Smooth muscle cell (in vitro differentiated cells): ENCODE results near the gene DAZL. TPM values are rescaled to one million over a fixed set of nuclear protein-coding genes. Genes with fewer than 3 reads are reported as not detected.

ENCODE experiments used
- DNase-seq: peaks from one replicate; lab custom pipeline; 2025; ENCODE audit not compliant: unreplicated experiment; lab: John Stamatoyannopoulos, UW
- H2AFZ ChIP-seq: fragments of 200-600 bp; sonication (generic); 2 replicates; pipeline ENCODE4 v1.6.0; 2016; ENCODE audit warnings: antibody characterized with exemption, low read depth, mild to moderate bottlenecking
- H3F3A ChIP-seq: fragments of 200-600 bp; sonication (generic); 2 replicates; pipeline ENCODE4 v1.6.0; 2017; ENCODE audit warnings: antibody characterized with exemption, low read depth
- H3K27ac ChIP-seq: fragments of 200-600 bp; sonication (generic); 2 replicates; pipeline ENCODE4 v1.5.1; 2016; ENCODE audit warnings: low read depth, mild to moderate bottlenecking
- H3K27me3 ChIP-seq: fragments of 200-600 bp; sonication (generic); 2 replicates; pipeline ENCODE4 v1.6.1; 2016; ENCODE audit warnings: low read depth, mild to moderate bottlenecking
- H3K36me3 ChIP-seq: fragments of 200-600 bp; sonication (generic); 2 replicates; pipeline ENCODE4 v1.5.1; 2016; ENCODE audit warnings: low read depth
- H3K4me1 ChIP-seq: fragments of 200-600 bp; sonication (generic); 2 replicates; pipeline ENCODE4 v1.5.1; 2016; ENCODE audit warnings: low read depth
- H3K4me2 ChIP-seq: fragments of 200-600 bp; sonication (generic); 2 replicates; pipeline ENCODE4 v1.6.0; 2016; ENCODE audit warnings: mild to moderate bottlenecking
- H3K4me3 ChIP-seq: fragments of 200-600 bp; sonication (generic); 2 replicates; pipeline ENCODE4 v1.5.1; 2016; ENCODE audit warnings: mild to moderate bottlenecking
- H3K79me2 ChIP-seq: fragments of 200-600 bp; sonication (generic); 2 replicates; pipeline ENCODE4 v1.6.0; 2016; ENCODE audit warnings: low read depth, mild to moderate bottlenecking
- H3K9ac ChIP-seq: fragments of 200-600 bp; sonication (generic); 2 replicates; pipeline ENCODE4 v1.6.0; 2016; ENCODE audit warnings: low read depth
- H3K9me3 ChIP-seq: fragments of 200-600 bp; sonication (generic); replicated peaks from 2 replicates; pipeline ENCODE4 v1.5.1; 2016; ENCODE audit warnings: low read depth
- H4K20me1 ChIP-seq: fragments of 200-600 bp; sonication (generic); 2 replicates; pipeline ENCODE4 v1.6.0; 2016; ENCODE audit warnings: low read depth
- WGBS: methylation state at CpG from one replicate; pipeline ENCODE4 v1.1.7; 2016; ENCODE audit warnings: low lambda C conversion rate; 5-methylcytosine and 5-hydroxymethylcytosine counted together
- polyA plus RNA-seq: library from polyadenylated mRNA; unstranded; fragments of >200 nt; fragmentation: Nextera tagmentation; extraction: Ambion mirVana; gene quantifications from 2 replicates; pipeline ENCODE4 v1.2.1, GENCODE V29; 2016
- total RNA-seq: library from RNA; depleted of rRNA; stranded (reverse); fragments of >200 nt; gene quantifications from 2 replicates; pipeline ENCODE4 v1.2.3, GENCODE V29; 2014
- TF ChIP-seq, protein P1 (sequence below): fragments of 200-600 bp; sonication (generic); IDR thresholded peaks from 2 replicates; pipeline ENCODE4 v1.5.1; 2017; ENCODE audit warnings: borderline replicate concordance, mild to moderate bottlenecking, antibody characterized with exemption; ENCODE audit not compliant: insufficient read depth, poor library complexity, severe bottlenecking

DAZL gene
- total and polyA plus RNA-seq, 2 experiments from 2014 or later, result not detected

DNA sequence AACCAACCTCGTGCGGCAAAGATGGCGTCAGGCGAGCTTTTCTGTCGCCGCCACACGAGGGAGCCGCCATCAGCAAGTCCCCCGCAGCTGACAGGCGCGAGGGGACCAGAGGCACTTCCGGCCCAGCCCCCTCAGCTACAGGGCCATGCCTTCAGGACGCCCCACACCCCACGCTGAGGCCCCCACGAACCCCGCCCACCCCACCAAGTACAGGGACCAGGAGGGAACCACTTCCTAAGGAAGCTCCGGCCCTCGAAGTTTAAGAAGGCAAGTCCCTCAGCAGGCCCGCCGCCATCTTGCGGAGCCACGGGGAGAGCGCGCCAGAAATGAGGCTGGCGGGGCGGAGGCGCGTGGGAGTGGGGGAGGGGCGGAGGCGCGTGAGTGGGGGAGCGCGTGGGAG is 790 bp downstream of the DAZL start:
- TF ChIP-seq, protein P1, sequence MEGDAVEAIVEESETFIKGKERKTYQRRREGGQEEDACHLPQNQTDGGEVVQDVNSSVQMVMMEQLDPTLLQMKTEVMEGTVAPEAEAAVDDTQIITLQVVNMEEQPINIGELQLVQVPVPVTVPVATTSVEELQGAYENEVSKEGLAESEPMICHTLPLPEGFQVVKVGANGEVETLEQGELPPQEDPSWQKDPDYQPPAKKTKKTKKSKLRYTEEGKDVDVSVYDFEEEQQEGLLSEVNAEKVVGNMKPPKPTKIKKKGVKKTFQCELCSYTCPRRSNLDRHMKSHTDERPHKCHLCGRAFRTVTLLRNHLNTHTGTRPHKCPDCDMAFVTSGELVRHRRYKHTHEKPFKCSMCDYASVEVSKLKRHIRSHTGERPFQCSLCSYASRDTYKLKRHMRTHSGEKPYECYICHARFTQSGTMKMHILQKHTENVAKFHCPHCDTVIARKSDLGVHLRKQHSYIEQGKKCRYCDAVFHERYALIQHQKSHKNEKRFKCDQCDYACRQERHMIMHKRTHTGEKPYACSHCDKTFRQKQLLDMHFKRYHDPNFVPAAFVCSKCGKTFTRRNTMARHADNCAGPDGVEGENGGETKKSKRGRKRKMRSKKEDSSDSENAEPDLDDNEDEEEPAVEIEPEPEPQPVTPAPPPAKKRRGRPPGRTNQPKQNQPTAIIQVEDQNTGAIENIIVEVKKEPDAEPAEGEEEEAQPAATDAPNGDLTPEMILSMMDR, result no peak
- H3K4me2 ChIP-seq, result no peak overlapping the region
- no peaks in the 10 kb centered on the region for H3K36me3 ChIP-seq
- no peaks in the 10 kb centered on the region for H3K9me3 ChIP-seq
- no peaks in the 10 kb centered on the region for H4K20me1 ChIP-seq
- H3K27me3 ChIP-seq, result peaks cover 14% of the 10 kb centered on the region
- no peak overlapping the region for H3K4me3 ChIP-seq
- H3K79me2 ChIP-seq, result no peaks in the 10 kb centered on the region
- H3K9ac ChIP-seq, result no peak overlapping the region
- H3F3A ChIP-seq, result no peaks in the 10 kb centered on the region
- H3K4me1 ChIP-seq, result peaks cover 3% of the 10 kb centered on the region
- WGBS, result 93% methylated on average over 12 of the region's 33 CpGs
- H2AFZ ChIP-seq, result no peak overlapping the region
- no peak overlapping the region for H3K27ac ChIP-seq
- DNase-seq, result no peak

DNA sequence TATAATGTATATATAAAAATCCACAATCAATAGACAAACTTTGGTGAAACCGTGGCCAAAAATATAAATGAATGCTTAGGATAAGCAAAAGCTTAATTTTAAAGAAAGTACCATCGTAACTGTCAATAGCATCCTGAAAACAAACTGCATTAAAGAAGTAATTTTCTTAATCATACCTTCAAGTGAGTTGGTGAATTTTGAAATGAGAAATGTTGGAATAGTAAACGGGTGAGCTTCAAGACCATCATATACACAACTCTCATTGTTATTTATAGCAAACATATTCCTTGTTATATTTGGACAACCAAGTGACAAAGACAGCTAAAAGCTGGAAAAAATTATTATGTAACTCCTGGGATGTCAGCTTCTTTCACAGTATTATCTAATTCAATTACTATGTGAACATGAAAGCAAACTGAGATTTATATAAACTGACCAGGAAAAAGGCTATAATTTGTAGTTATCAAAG is 3.7 kb downstream of the DAZL start:
- H4K20me1 ChIP-seq, result no peaks in the 10 kb centered on the region
- TF ChIP-seq, protein P1, result no peak
- H3K4me3 ChIP-seq, result no peak overlapping the region
- H2AFZ ChIP-seq, result no peak overlapping the region
- H3K36me3 ChIP-seq, result no peaks in the 10 kb centered on the region
- no peak for DNase-seq
- 30% methylated on average over 3 of the region's 3 CpGs for WGBS
- H3F3A ChIP-seq, result no peaks in the 10 kb centered on the region
- H3K4me2 ChIP-seq, result no peak overlapping the region
- H3K4me1 ChIP-seq, result no peaks in the 10 kb centered on the region
- no peak overlapping the region for H3K9ac ChIP-seq
- no peaks in the 10 kb centered on the region for H3K9me3 ChIP-seq
- H3K27me3 ChIP-seq, result peaks cover 20% of the 10 kb centered on the region
- no peaks in the 10 kb centered on the region for H3K79me2 ChIP-seq
- no peak overlapping the region for H3K27ac ChIP-seq

- DNase-seq, result peak; percentile 13
- H2AFZ ChIP-seq, result no peak overlapping the region
- no peaks in the 10 kb centered on the region for H3K9me3 ChIP-seq
- no peaks in the 10 kb centered on the region for H3K4me1 ChIP-seq
- TF ChIP-seq, protein P1, result peak; percentile 94
- no peaks in the 10 kb centered on the region for H3F3A ChIP-seq
- H3K4me3 ChIP-seq, result no peak overlapping the region
- H4K20me1 ChIP-seq, result no peaks in the 10 kb centered on the region
- H3K27ac ChIP-seq, result no peak overlapping the region
- H3K79me2 ChIP-seq, result no peaks in the 10 kb centered on the region
- H3K4me2 ChIP-seq, result no peak overlapping the region
- H3K9ac ChIP-seq, result no peak overlapping the region
- WGBS, result 14% methylated on average over 7 of the region's 7 CpGs
- H3K36me3 ChIP-seq, result no peaks in the 10 kb centered on the region
- peaks cover 20% of the 10 kb centered on the region for H3K27me3 ChIP-seq
These were observed 4.3 kb downstream of the DAZL start for GRCh38 chr3:16600780-16601536.

DNA sequence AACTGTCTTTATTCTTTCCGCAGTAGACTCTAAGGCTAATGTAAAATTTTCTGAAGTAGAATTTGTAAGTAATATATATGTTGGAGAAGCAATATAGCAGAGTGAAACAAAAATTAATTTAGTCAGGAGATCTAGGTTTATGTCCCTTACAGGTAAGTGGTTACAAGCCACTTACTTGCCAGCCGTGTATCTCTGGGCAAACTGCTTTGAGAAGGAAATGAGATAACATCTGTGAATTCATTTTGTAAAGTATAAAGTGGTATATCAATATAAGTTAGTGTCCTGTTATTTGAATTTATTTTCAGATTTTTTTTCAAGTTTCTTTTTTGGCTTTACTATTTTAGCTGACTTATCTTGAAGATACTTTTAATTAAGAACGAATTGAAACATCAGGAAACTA is 5.5 kb downstream of the DAZL start:
- Histone ChIP-seq H3K4me3 (no peak overlapping the region), H3K4me1 (no peaks in the 10 kb centered on the region), H3K79me2 (no peaks in the 10 kb centered on the region), H2AFZ (no peak overlapping the region), H4K20me1 (no peaks in the 10 kb centered on the region), H3K27me3 (peaks cover 20% of the 10 kb centered on the region), H3K9me3 (no peaks in the 10 kb centered on the region), H3F3A (no peaks in the 10 kb centered on the region), H3K27ac (no peak overlapping the region), H3K36me3 (no peaks in the 10 kb centered on the region), H3K4me2 (no peak overlapping the region), H3K9ac (no peak overlapping the region)
- WGBS, result 83% methylated on average over 3 of the region's 3 CpGs
- TF ChIP-seq, protein P1, result no peak
- no peak for DNase-seq
